Testis (tissue), 2 donors: ENCODE results near the gene HECTD4.

ENCODE experiments used
- CTCF ChIP-seq, 3 experiments: fragments of 450-650 bp in 2 of 3; fragments of 200-600 bp in 1 of 3; sonication (generic) in 1 of 3; IDR thresholded peaks; one replicate each; pipeline ENCODE4 v1.5.1; 2016 to 2019; ENCODE audit warnings: antibody characterized with exemption in 3 of 3, mild to moderate bottlenecking in 2 of 3, moderate library complexity in 1 of 3
- POLR2A ChIP-seq: fragments of 450-650 bp; IDR thresholded peaks from one replicate; pipeline ENCODE4 v1.6.1; 2017; ENCODE audit warnings: antibody characterized with exemption, mild to moderate bottlenecking, moderate library complexity

GRCh38 chr12:112270673-112271072 lies 111.6 kb downstream of the HECTD4 start:
- no peak for TF ChIP-seq CTCF (IDR thresholded peaks at IDR 0.05)
- TF ChIP-seq POLR2A = no peak
